ENCODE results near the gene ZEB1.
"Not testable (repeated sequence)": the region's sequence is repeated elsewhere in the genome, so short reads cannot be mapped to it uniquely, and the experiment has no call there.

The ZEB1 gene

DNA sequence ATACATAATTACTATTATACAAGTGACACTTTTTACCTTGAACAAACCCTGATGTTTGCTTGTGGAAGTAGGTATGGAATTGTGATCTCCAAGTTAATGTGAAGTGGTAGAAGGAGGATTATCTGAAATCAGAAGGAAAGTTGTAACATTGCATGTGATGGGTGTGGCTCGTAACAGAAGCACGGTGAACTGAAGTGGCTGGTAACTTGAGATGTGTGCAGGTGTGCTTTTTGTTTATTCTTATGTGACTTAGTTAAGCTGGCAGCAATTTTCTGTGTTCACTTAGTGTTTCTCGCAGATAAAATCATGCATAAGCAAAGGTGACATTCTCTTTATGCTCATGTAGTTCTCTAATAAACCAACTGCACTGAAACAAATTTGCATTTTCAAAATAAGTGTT lies 82.3 kb downstream of the ZEB1 start:
- Histone ChIP-seq H3K36me3 (no peaks in the 10 kb centered on the region), H3K27ac (no peak overlapping the region)
- DNase-seq: no peak

DNA sequence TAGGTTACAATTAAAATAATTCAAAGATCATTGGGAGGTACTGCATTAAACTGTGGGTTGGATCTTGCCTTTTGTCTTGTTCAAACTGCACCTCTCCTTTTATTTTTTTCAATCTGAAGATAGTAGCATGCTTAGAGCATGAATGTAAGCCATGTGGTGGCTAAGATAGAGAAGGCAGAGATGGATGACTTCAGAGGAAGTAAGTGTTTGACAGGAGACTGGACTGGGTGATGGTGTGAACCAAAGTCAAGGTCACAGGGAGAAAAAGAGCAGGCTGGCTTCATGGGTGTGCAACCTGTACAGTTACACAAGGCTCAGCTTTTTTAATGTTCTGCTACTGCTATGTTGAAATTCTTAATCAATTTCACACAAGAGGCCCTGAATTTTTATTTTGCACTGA lies 85.6 kb downstream of the ZEB1 start:
- no peaks in the 10 kb centered on the region for H3K9me3 ChIP-seq (ENCODE audit: severe bottlenecking)
- no peaks in the 10 kb centered on the region for H3K27me3 ChIP-seq (ENCODE audit: insufficient read depth, low read depth, severe bottlenecking)
- DNase-seq: no peak
- no peak overlapping the region for H3K4me3 ChIP-seq (ENCODE audit: low read depth, low read length)
- TF ChIP-seq, protein P1, sequence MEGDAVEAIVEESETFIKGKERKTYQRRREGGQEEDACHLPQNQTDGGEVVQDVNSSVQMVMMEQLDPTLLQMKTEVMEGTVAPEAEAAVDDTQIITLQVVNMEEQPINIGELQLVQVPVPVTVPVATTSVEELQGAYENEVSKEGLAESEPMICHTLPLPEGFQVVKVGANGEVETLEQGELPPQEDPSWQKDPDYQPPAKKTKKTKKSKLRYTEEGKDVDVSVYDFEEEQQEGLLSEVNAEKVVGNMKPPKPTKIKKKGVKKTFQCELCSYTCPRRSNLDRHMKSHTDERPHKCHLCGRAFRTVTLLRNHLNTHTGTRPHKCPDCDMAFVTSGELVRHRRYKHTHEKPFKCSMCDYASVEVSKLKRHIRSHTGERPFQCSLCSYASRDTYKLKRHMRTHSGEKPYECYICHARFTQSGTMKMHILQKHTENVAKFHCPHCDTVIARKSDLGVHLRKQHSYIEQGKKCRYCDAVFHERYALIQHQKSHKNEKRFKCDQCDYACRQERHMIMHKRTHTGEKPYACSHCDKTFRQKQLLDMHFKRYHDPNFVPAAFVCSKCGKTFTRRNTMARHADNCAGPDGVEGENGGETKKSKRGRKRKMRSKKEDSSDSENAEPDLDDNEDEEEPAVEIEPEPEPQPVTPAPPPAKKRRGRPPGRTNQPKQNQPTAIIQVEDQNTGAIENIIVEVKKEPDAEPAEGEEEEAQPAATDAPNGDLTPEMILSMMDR (IDR thresholded peaks at IDR 0.05; ENCODE audit: low read depth, low read length): no peak
- no peak overlapping the region for H3K27ac ChIP-seq
- no peaks in the 10 kb centered on the region for H3K36me3 ChIP-seq

More for the DNA sequence above, 82.3 kb downstream of the ZEB1 start:
- TF ChIP-seq, protein P1 (IDR thresholded peaks at IDR 0.05; ENCODE audit: low read depth, low read length): no peak
- Histone ChIP-seq H3K9me3 (ENCODE audit: severe bottlenecking) (no peaks in the 10 kb centered on the region), H3K4me3 (ENCODE audit: low read depth, low read length) (no peak overlapping the region), H3K27me3 (ENCODE audit: insufficient read depth, low read depth, severe bottlenecking) (no peaks in the 10 kb centered on the region)

DNA sequence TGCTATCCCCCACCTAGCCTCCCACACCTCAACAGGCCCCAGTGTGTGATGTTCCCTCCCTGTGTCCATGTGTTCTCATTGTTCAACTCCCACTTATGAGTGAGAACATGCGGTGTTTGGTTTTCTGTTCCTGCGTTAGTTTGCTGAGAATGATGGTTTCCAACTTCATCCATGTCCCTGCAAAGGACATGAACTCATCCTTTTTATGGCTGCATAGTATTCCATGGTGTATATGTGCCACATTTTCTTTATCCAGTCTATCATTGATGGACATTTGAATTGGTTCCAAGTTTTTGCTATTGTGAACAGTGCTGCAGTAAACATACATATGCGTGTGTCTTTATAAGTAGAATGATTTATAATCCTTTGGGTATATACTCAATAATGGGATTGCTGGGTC lies 86.8 kb downstream of the ZEB1 start:
- H3K27ac ChIP-seq; H3K9me3 ChIP-seq (ENCODE audit: severe bottlenecking); H3K27me3 ChIP-seq (ENCODE audit: insufficient read depth, low read depth, severe bottlenecking); H3K4me3 ChIP-seq (ENCODE audit: low read depth, low read length); H3K36me3 ChIP-seq; DNase-seq: not testable (repeated sequence)

DNA sequence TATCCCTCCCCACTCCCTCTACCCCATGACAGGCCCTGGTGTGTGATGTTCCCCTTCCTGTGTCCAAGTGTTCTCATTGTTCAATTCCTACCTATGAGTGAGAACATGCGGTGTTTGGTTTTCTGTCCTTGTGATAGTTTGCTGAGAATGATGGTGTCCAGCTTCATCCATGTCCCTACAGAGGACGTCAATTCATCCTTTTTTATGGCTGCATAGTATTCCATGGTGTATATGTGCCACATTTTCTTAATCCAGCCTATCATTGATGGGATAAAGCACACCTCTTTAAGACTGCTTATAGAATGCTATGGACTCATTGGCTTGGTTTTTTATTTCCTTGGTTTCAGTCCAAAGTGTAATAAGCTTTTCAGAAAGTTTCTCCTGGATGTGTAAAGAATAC lies 93.4 kb downstream of the ZEB1 start:
- not testable (repeated sequence) for DNase-seq; H3K27ac ChIP-seq; H3K4me3 ChIP-seq (ENCODE audit: low read depth, low read length); H3K9me3 ChIP-seq (ENCODE audit: severe bottlenecking); H3K27me3 ChIP-seq (ENCODE audit: insufficient read depth, low read depth, severe bottlenecking); H3K36me3 ChIP-seq

DNA sequence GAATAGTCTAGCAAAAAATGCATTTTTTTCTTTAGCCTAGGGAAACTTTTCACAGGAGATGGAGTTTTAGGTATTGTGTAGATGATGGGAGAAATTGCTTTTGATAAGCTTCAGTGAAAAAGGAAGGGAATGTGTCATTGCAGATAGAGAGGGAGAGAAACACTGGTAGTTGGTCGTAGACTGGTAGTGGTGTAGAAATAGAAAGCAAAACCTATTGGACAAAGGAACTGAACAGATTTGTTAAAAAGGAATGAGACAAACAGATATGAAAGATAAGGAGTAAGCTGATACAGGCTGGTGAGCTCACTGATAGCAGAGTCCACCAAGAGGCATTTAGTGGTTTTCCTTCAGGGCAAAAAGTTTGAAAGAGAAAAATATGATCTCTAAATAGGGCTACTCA lies 94.3 kb downstream of the ZEB1 start:
- H3K9me3 ChIP-seq (ENCODE audit: severe bottlenecking): no peaks in the 10 kb centered on the region
- TF ChIP-seq, protein P1 (IDR thresholded peaks at IDR 0.05; ENCODE audit: low read depth, low read length): no peak
- no peak for DNase-seq
- H3K36me3 ChIP-seq: no peaks in the 10 kb centered on the region
- no peak overlapping the region for H3K27ac ChIP-seq
- H3K4me3 ChIP-seq (ENCODE audit: low read depth, low read length): no peak overlapping the region
- no peaks in the 10 kb centered on the region for H3K27me3 ChIP-seq (ENCODE audit: insufficient read depth, low read depth, severe bottlenecking)

DNA sequence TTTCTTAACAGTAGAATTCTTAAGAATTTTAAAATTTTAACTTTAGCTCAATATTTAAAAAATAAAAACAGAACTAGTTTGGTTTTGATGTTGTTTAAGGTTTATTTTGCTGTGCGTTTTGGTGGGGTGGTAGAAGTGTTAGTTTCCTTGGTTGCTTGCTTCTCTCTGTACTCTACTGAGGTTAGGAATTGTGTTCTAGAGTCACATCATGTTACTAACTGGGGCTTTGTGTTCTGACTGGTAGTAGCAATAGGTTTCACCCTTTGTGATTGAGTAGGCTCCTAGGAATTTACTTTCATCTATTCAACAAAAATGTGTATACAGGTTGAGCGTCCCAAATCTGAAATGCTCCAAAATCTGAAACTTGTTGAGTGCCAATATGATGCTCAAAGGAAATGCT lies 99.5 kb downstream of the ZEB1 start:
- DNase-seq: no peak
- Histone ChIP-seq H3K36me3 (no peaks in the 10 kb centered on the region), H3K27ac (no peak overlapping the region), H3K27me3 (ENCODE audit: insufficient read depth, low read depth, severe bottlenecking) (no peaks in the 10 kb centered on the region), H3K4me3 (ENCODE audit: low read depth, low read length) (no peak overlapping the region), H3K9me3 (ENCODE audit: severe bottlenecking) (no peaks in the 10 kb centered on the region)
- TF ChIP-seq, protein P1 (IDR thresholded peaks at IDR 0.05; ENCODE audit: low read depth, low read length): no peak

DNA sequence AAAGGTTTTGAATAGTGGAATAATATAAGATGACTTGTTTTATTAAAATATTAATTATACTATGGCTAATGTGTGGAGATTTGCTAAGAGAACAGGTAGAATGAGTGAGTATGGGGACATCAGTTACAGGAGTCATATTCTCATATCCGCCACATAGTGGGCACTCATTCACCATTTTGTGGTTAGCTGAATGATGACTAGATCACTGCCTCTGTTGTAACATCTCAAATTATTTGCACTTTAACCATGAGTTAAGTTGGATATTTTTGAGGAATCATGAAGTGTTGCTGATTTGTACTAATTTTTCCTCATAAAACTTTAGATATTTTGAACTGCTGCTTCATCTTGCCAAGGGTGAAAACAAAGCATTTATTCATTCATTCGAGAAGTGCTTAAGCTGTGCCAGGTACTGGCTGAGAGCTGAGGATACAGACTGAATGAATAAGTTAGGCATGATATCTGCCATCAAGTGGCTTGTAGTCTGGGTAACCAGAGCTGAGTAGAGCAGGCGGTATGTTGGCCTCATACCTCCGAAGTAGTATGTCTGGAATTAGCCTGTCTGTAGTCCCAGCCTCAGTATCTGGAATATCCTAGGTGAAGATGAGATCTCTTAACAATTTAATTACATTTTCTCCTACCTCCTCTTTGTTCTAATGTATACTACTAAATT lies 100.5 kb downstream of the ZEB1 start:
- TF ChIP-seq, protein P1 (IDR thresholded peaks at IDR 0.05; ENCODE audit: low read depth, low read length): no peak
- H3K27me3 ChIP-seq (ENCODE audit: insufficient read depth, low read depth, severe bottlenecking): no peaks in the 10 kb centered on the region
- no peak overlapping the region for H3K27ac ChIP-seq
- no peaks in the 10 kb centered on the region for H3K36me3 ChIP-seq
- no peaks in the 10 kb centered on the region for H3K9me3 ChIP-seq (ENCODE audit: severe bottlenecking)
- H3K4me3 ChIP-seq (ENCODE audit: low read depth, low read length): no peak overlapping the region
- no peak for DNase-seq

All from WERI-Rb-1 (cell line).